ENCODE data around the gene NOS1AP.

Gene NOS1AP

GRCh38 chr1:162088281-162088969, 18.9 kb downstream of the NOS1AP start:
- DNase-seq (ENCODE audit: low read depth in 3 of 3, low spot score in 1 of 3): no peak

DNA sequence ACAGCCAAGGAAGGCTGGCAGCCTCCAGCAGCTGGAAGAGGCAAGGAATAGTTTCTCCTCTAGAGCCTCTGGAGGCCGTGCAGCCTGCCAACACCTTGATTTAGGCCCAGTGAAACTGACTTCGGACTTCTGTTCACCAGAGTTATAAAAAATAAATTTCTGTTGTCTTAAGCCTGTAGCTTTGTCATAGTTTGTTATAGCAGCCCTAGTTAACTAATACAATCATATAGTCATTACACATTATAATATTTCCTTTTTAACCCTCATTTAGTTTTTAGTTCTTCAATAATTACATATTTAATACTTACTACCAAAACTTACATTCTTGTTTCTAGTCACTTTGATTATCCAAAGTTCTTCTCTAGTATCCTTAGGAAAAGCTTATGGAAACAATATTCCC, 20.3 kb downstream of the NOS1AP start:
- no peak for DNase-seq (ENCODE audit: low read depth in 3 of 3, low spot score in 1 of 3)

GRCh38 chr1:162090378-162090777, 20.9 kb downstream of the NOS1AP start:
- DNase-seq (ENCODE audit: low read depth in 3 of 3, low spot score in 1 of 3): no peak

- DNase-seq (ENCODE audit: low read depth in 3 of 3, low spot score in 1 of 3): no peak
Observed at GRCh38 chr1:162091681-162092524, 22.4 kb downstream of the NOS1AP start.

- DNase-seq (ENCODE audit: low read depth in 3 of 3, low spot score in 1 of 3): no peak
Observed at GRCh38 chr1:162093095-162093494, 23.6 kb downstream of the NOS1AP start.

GRCh38 chr1:162094271-162094670, 24.8 kb downstream of the NOS1AP start:
- no peak for DNase-seq (ENCODE audit: low read depth in 3 of 3, low spot score in 1 of 3)

DNA sequence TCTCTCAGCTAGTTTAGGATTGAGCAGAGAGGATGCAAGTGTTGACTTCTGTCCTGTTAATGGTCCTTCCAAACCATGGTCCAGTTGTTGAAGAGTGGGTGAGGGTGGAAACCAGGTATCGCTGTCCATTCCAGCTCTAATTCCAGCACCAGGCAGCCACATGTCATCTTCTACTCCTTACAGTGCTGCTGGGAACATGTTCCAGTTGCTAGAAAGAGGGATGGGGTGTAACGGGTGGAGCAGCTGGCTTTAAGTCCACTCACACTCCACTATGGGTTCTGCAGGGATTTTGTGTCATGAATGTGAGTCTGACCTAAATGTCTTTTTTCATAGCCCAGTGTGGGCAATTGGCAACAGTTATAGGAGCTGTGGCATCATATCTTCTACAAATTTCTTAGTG, 25.2 kb downstream of the NOS1AP start:
- no peak for DNase-seq (ENCODE audit: low read depth in 3 of 3, low spot score in 1 of 3)

GRCh38 chr1:162107911-162108310, 38.4 kb downstream of the NOS1AP start:
- no peak for DNase-seq (ENCODE audit: low read depth in 3 of 3, low spot score in 1 of 3)

DNA sequence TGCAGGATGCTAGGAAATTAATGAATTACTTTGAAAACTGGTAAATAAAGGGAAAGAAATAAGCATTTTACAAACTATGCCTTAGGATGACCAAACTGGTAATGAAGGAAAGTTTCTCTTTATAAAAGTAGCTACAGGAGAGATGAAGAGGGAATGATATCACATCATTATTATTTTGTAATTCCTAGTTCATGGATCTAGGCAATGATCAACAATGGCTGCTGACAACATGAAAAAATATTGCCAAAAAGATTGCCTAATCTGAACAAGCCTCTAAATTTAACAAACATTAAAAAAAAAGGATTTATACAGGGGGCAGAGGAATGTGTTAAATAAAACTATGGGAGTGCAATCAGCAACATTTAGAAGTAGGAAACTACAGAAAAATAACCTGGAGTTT, 38.9 kb downstream of the NOS1AP start:
- DNase-seq (ENCODE audit: low read depth in 3 of 3, low spot score in 1 of 3): no peak

- DNase-seq (ENCODE audit: low read depth in 3 of 3, low spot score in 1 of 3): no peak
Observed at GRCh38 chr1:162110910-162111309, 41.4 kb downstream of the NOS1AP start.

GRCh38 chr1:162111572-162111971, 42.1 kb downstream of the NOS1AP start:
- no peak for DNase-seq (ENCODE audit: low read depth in 3 of 3, low spot score in 1 of 3)

DNA sequence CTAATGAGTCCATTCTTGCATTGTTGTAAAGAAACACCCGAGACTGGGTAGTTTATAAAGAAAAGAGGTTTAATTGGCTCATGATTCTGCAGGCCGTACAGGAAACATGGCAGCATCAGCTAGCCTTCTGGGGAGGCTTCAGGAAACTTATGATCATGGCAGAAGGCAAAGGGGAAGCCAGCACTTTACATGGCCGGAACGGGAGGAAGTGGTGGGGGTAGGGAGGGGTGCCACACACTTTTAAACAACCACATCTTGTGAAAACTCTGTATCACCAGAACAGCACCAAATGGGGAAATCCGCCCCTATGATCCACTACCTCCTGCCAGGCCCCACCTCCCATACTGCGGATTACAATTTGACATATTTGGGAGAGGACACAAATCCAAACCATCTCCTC, 43.9 kb downstream of the NOS1AP start:
- DNase-seq (ENCODE audit: low read depth in 3 of 3, low spot score in 1 of 3): no peak

DNA sequence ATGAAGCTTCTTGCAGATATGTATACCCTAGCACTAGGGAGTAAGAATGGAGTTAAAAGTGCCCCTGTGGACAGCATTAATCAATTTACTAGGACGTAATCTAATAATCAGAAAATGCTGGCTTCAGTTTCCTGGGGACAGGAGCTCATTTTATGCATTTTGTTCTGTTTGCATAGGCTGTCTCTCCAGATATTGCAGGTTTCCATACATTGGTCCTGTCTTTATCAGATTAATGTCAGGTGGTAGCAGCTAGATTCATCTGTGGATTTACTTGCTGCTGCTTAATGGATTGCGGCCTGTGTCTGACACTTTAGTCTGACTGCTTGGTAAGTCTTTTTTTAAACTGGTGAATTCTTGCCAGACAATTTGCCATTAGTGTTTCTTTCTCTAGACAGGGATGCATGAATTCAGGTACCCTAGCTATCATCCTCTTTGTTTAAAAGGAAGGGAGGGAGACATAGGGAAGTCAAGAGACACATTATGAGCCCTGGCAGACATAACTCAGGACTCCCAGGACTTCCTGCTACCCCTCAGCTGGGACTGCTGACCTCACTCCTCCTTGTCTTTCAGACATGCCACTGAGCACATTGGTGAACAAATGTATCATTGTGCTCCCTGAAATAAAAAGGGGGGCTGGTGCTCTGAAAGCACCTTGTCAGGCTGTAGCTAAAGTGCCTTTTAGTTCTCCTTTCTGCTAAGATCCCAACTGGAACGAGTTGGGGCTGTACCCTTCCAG, 47.7 kb downstream of the NOS1AP start:
- DNase-seq (ENCODE audit: low read depth in 3 of 3, low spot score in 1 of 3): no peak

DNA sequence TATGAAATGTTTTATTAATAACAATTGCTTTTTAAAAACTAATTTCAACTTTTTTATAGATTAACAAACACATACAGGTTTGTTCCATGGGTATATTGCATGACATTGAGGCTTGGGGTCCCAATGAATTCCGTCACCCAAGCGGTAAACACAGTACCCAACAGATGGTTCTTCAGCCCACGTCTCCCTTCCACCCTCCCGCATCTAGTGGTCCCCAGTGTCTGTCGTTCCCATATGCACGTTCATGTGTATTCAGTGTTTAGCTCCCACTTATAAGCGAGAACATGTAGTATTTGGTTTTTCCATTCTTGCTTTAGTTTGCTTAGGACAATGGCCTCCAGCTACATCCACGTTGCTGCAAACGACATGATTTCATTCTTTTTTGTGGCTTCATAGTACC, 48.6 kb downstream of the NOS1AP start:
- no peak for DNase-seq (ENCODE audit: low read depth in 3 of 3, low spot score in 1 of 3)

GRCh38 chr1:162128693-162129356, 59.3 kb downstream of the NOS1AP start:
- DNase-seq (ENCODE audit: low read depth in 3 of 3, low spot score in 1 of 3): no peak

DNA sequence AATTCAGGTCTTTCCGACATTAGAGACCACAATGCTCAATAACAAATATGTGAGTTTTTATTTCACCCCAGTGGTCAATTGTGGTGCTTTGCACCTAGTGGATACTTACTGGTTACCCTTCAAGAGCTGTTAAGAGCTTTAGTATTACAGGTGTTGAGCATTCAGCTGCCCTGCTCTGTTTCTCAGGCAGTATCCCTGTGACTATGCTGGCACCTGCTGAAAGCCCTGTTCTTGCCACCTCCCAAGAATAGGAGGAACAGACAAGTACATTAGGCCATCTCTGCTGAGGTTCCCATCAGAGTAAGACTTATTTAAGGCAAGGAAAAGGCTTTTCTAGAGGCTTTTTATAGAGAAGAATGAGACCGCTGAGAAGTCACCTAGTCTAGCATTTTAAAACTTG, 60.8 kb downstream of the NOS1AP start:
- DNase-seq (ENCODE audit: low read depth in 3 of 3, low spot score in 1 of 3): no peak

DNA sequence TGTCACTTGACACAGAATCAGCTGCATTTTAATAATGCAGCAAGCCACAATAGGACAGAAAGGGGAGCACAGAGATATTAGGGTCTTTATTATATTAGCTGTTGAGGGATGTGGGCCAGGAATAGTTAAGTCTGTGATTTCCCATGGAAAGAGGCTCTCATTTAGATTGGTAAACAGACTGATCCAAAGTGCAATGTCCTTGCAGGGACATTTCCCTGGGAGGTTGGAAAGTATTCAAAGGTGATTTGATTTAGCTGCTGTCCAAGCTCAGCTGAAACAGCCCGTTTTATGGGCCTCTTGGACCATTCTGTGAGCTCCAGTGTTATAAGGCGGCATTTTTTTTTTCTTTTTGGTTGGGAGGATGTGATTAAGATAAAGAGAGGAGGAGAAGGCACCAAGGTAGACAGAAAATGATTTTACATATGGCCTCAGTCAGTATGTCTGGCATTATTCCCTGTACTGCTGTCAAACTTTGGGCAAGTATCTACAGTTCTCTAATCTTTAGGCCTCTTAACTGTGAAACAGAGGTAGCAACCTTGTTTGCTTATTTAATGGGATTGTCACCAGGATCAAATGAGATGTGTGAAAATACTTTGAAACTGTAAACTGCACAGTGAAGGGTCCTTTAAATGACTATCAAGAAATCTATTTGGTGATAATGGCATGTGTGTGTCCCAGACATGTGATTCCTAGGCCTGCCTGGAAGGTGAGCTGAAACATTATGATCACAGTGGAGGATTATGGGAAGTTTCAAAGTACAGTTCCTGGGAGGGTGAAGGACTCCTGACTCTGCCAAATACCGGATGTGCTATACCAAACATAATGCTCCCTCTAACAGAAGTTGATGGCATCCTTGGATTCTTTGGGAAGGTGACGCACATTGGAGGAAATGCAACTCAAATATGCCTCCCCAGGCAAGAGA, 62.2 kb downstream of the NOS1AP start:
- DNase-seq (ENCODE audit: low read depth in 3 of 3, low spot score in 1 of 3): no peak

DNA sequence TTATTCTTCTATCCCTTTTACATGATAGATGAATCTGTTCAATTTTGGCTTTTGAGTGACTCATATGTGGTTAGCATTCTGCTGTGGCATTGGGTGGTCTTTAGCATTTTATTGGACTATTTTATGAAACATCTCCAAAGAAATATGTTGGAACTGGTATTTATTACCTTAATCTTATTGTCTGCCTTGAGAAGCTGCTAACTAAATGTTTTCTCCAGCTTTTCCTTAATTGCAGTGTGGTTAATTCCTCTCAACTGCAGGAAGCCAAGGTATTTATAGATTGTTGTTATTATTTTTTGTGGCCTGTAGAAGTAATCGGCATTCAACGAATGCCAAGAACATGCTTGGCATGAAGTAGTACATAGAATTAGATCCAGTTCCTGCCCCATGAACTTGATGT, 64.1 kb downstream of the NOS1AP start:
- no peak for DNase-seq (ENCODE audit: low read depth in 3 of 3, low spot score in 1 of 3)

GRCh38 chr1:162134646-162135045, 65.2 kb downstream of the NOS1AP start:
- no peak for DNase-seq (ENCODE audit: low read depth in 3 of 3, low spot score in 1 of 3)

DNA sequence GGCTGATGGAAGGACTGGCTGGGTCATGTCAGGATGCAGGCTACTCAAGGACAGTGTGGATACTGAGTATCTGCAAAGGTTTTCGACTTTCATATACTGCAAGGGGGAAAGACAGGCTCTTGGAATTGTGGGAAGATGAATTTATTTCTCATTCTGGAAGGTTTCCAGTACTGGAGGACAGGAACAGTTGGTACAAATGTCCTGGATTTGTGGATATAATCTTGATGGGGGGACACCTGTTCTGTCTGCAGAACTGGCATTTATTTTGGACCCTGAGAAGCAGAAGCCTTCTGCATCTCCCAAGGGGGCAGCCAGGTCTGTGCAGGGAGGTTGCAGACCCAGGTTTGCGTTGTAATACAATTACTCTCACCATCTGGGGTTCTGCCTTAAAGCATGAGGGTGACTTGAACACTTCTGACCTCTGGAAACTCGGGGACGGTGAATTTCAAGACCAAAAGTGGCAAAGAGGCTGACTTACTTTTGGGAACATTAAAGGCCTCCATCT, 65.8 kb downstream of the NOS1AP start:
- no peak for DNase-seq (ENCODE audit: low read depth in 3 of 3, low spot score in 1 of 3)

Data from stimulated activated CD4-positive, alpha-beta T cell treated with anti-CD3 and anti-CD28 coated beads, TNF-alpha, amount 100 ng/mL, for 1 hour (primary cell).